ENCODE results near the gene NEK3. TPM values are rescaled to one million over a fixed set of nuclear protein-coding genes. Genes with fewer than 3 reads are reported as not detected.
"Not testable (repeated sequence)": the region's sequence is repeated elsewhere in the genome, so short reads cannot be mapped to it uniquely, and the experiment has no call there.

NEK3 gene
- total and polyA plus RNA-seq, 8 donors, result 2.3 to 171 (median 19.6) TPM

GRCh38 chr13:52091473-52091872 lies 67.9 kb downstream of the NEK3 start:
- Histone ChIP-seq H3K4me3 (no peak overlapping the region), H3K4me1 (no peaks in the 10 kb centered on the region), H3K27me3 (no peaks in the 10 kb centered on the region), H3K27ac (no peak overlapping the region), H3K36me3 (no peaks in the 10 kb centered on the region), H3K9me3 (no peaks in the 10 kb centered on the region)
- 48 to 69% (median 58%) methylated on average over 2 of the region's 2 CpGs for WGBS, 5 donors
- intact Hi-C loops (cut with DNase I; ENCODE audit: low total_unique reads), result no loop called here
- TF ChIP-seq POLR2AphosphoS5 (IDR thresholded peaks at IDR 0.05), result no peak
- DNase-seq, result no peak

GRCh38 chr13:52085421-52085820 lies 74.0 kb downstream of the NEK3 start:
- H3K27ac ChIP-seq, result no peak overlapping the region
- H3K9me3 ChIP-seq, result no peaks in the 10 kb centered on the region
- H3K4me3 ChIP-seq, result no peak overlapping the region
- H3K36me3 ChIP-seq, result no peaks in the 10 kb centered on the region
- no peak for TF ChIP-seq CTCF (IDR thresholded peaks at IDR 0.05)
- no peak for TF ChIP-seq POLR2A (IDR thresholded peaks at IDR 0.05)
- no peaks in the 10 kb centered on the region for H3K4me1 ChIP-seq
- H3K27me3 ChIP-seq, result no peaks in the 10 kb centered on the region
- 90 to 93% (median 92%) methylated on average over 2 of the region's 2 CpGs for WGBS, 5 donors
- intact Hi-C loops (cut with DNase I; ENCODE audit: low total_unique reads), result no loop called here
- no peak for DNase-seq

GRCh38 chr13:52084981-52085380 lies 74.4 kb downstream of the NEK3 start:
- H3K9me3 ChIP-seq; H3K36me3 ChIP-seq; H3K27ac ChIP-seq; intact Hi-C loops (cut with DNase I; ENCODE audit: low total_unique reads); H3K27me3 ChIP-seq; H3K4me1 ChIP-seq; H3K4me3 ChIP-seq; DNase-seq: not testable (repeated sequence)
- WGBS, 5 donors, result 51 to 79% (median 65%) methylated on average over 3 of the region's 3 CpGs

Other genes with a start within 250 kb of the NEK3 start
- 10 to 100 TPM in 2 of 5 donors, 1 to 10 TPM in 3; 1.2 to 21.0 (median 8.4) TPM for gene ATP7B, start 148.1 kb downstream of the NEK3 start, total RNA-seq
- gene ATP7B, start 148.1 kb downstream of the NEK3 start, polyA plus RNA-seq, result 1 to 10 TPM in 1 of 3 donors, under 1 TPM in 2; 0.62 to 1.5 (median 0.98) TPM
- 10 to 100 TPM in 3 of 5 donors, 1 to 10 TPM in 2; 2.9 to 37.4 (median 21.9) TPM for gene ALG11, start 147.2 kb downstream of the NEK3 start, total RNA-seq
- 1 to 10 TPM; 1.4 to 2.7 (median 2.3) TPM for gene ALG11, start 147.2 kb downstream of the NEK3 start, polyA plus RNA-seq
- 10 to 100 TPM in 3 of 5 donors, 1 to 10 TPM in 2; 3.5 to 21.7 (median 12.5) TPM for gene UTP14C, start 134.9 kb downstream of the NEK3 start, total RNA-seq
- 1 to 10 TPM; 2.3 to 3.1 (median 2.6) TPM for gene UTP14C, start 134.9 kb downstream of the NEK3 start, polyA plus RNA-seq
- 1 to 10 TPM in 1 of 5 donors, under 1 TPM in 1, not detected in 3; 0.73 to 4.0 TPM for gene NEK5, start 30.5 kb downstream of the NEK3 start, total RNA-seq
- gene NEK5, start 30.5 kb downstream of the NEK3 start, polyA plus RNA-seq, result under 1 TPM in 2 of 3 donors, not detected in 1; 0.05 to 0.31 TPM
- 1 to 10 TPM in 2 of 5 donors, under 1 TPM in 2, not detected in 1; 0.58 to 8.4 (median 1.7) TPM for gene THSD1, start 246.6 kb upstream of the NEK3 start, total RNA-seq
- gene THSD1, start 246.6 kb upstream of the NEK3 start, polyA plus RNA-seq, result 1 to 10 TPM in 2 of 3 donors, under 1 TPM in 1; 0.12 to 2.0 (median 1.1) TPM

Measured in stomach (tissue), 9 donors.